NCI-H446 treated with DMSO at 0.1 percent for 48 hours (cell line): Measurements from ENCODE around the gene TTC28.
"Not testable (repeated sequence)": the region's sequence is repeated elsewhere in the genome, so short reads cannot be mapped to it uniquely, and the experiment has no call there.

ENCODE experiments used
- DNase-seq: peaks from one replicate; lab custom pipeline; 2025; lab: John Stamatoyannopoulos, UW

TTC28 gene

GRCh38 chr22:28183078-28183860 lies 496.4 kb downstream of the TTC28 start:
- DNase-seq = peak; percentile 79

GRCh38 chr22:28180804-28181731 lies 498.6 kb downstream of the TTC28 start:
- DNase-seq = peak; percentile 76

GRCh38 chr22:28179392-28179791 lies 500.2 kb downstream of the TTC28 start:
- DNase-seq = no peak

GRCh38 chr22:28175730-28176492 lies 503.7 kb downstream of the TTC28 start:
- no peak for DNase-seq

GRCh38 chr22:28174509-28174908 lies 505.1 kb downstream of the TTC28 start:
- no peak for DNase-seq

- no peak for DNase-seq
Measured at GRCh38 chr22:28172892-28173670, 506.6 kb downstream of the TTC28 start.

GRCh38 chr22:28171712-28172111 lies 507.9 kb downstream of the TTC28 start:
- DNase-seq = no peak

- peak; percentile 32 for DNase-seq
Measured at GRCh38 chr22:28171115-28171514, 508.5 kb downstream of the TTC28 start.

- not testable (repeated sequence) for DNase-seq
Measured at GRCh38 chr22:28169314-28169713, 510.3 kb downstream of the TTC28 start.

- no peak for DNase-seq
Measured at GRCh38 chr22:28155808-28156207, 523.8 kb downstream of the TTC28 start.

GRCh38 chr22:28154861-28155260 lies 524.8 kb downstream of the TTC28 start:
- DNase-seq = no peak

GRCh38 chr22:28151151-28151816 lies 528.4 kb downstream of the TTC28 start:
- peak; percentile 79 for DNase-seq

- DNase-seq = no peak
Measured at GRCh38 chr22:28148816-28149465, 530.7 kb downstream of the TTC28 start.

GRCh38 chr22:28147401-28147800 lies 532.2 kb downstream of the TTC28 start:
- no peak for DNase-seq

- DNase-seq = peak; percentile 77
Measured at GRCh38 chr22:28146401-28147314, 533.0 kb downstream of the TTC28 start.

GRCh38 chr22:28143961-28144745 lies 535.5 kb downstream of the TTC28 start:
- no peak for DNase-seq

GRCh38 chr22:28143241-28143865 lies 536.3 kb downstream of the TTC28 start:
- DNase-seq = peak; percentile 28
